ENCODE measurements around the gene TRIM66. TPM values are rescaled to one million over a fixed set of nuclear protein-coding genes. Genes with fewer than 3 reads are reported as not detected.

The TRIM66 gene
- total and polyA plus RNA-seq, 2 of the 8 experiments (the other 6 are each of a cell fraction or from before 2014, with no cell fraction given): 3.1 to 3.5 TPM

- no peak for TF ChIP-seq MAFK (IDR thresholded peaks at IDR 0.05; ENCODE audit: low read depth, low read length)
- no peak for TF ChIP-seq TAF1 (IDR thresholded peaks at IDR 0.05; ENCODE audit: low read depth, low read length)
Observed at GRCh38 chr11:8702598-8702915, 20.1 kb upstream of the TRIM66 start (continued).
